Psoas muscle (tissue), 8 donors: ENCODE data around the gene RAD23B. TPM values are rescaled to one million over a fixed set of nuclear protein-coding genes. Genes with fewer than 3 reads are reported as not detected.

Experiments used
- ATAC-seq, 4 donors: fragments of 200-7000 bp; cut with Tn5 transposase; one replicate each; pipeline ENCODE4 v1.9.1; 2020; ENCODE audit warnings: moderate library complexity in 3 of 4, mild to moderate bottlenecking in 2 of 4
- DNase-seq, 2 donors: peaks; one replicate each; pipeline ENCODE4 v3.0.0-alpha.2; 2020
- H3K27ac ChIP-seq: fragments of 200-600 bp; one replicate; pipeline ENCODE4 v1.8.0; 2022
- H3K27me3 ChIP-seq, 3 donors: fragments of 200-600 bp in 1 of 3; one replicate each; pipeline versions ENCODE4 v1.6.1 to v1.8.0; 2013 to 2022; ENCODE audit warnings: low read length in 2 of 3, mild to moderate bottlenecking in 2 of 3, moderate library complexity in 1 of 3; ENCODE audit not compliant: insufficient read depth in 3 of 3
- H3K36me3 ChIP-seq, 2 donors: fragments of 200-600 bp in 1 of 2; one replicate each; pipeline versions ENCODE4 v1.6.1 to v1.8.0; 2013 to 2022; ENCODE audit warnings: low read depth in 1 of 2, mild to moderate bottlenecking in 1 of 2, moderate library complexity in 1 of 2; ENCODE audit not compliant: insufficient read depth in 1 of 2
- H3K4me1 ChIP-seq: fragments of 200-600 bp; one replicate; pipeline ENCODE4 v1.8.0; 2022
- H3K4me3 ChIP-seq: fragments of 200-600 bp; one replicate; pipeline ENCODE4 v1.8.0; 2022; ENCODE audit warnings: mild to moderate bottlenecking
- H3K9me3 ChIP-seq: fragments of 200-600 bp; one replicate; pipeline ENCODE4 v1.8.0; 2022
- WGBS, 3 donors: extraction: QIAGEN DNeasy Blood & Tissue Kit; methylation state at CpG; one replicate each; pipeline versions ENCODE4 v1.1.6 to v1.1.7; 2013; 5-methylcytosine and 5-hydroxymethylcytosine counted together
- intact Hi-C, 2 donors: fragments of 100-400 bp; cut with DNase I; formaldehyde crosslinking; loops; one replicate each; pipeline versions ENCODE4 v1.11.0 to v1.14.2; 2022
- polyA plus RNA-seq, 3 donors: library from polyadenylated mRNA; stranded (reverse); fragments of 200-250 nt; gene quantifications; one replicate each; pipeline ENCODE4 v1.2.3, GENCODE V29; 2013
- total RNA-seq, 4 donors: library from RNA; stranded (reverse); fragmentation: NEBNext Ultra II Directional in 2 of 4; extraction: Animal tissue kit (Norgen Biotek cat#: 25700) in 2 of 4; gene quantifications; one replicate each; pipeline versions ENCODE4 v1.2.1 to v1.2.4, GENCODE V29; 2021 to 2023
- TF ChIP-seq, protein P1 (sequence below): fragments of 200-600 bp; IDR thresholded peaks from one replicate; pipeline ENCODE4 v1.8.0; 2022; ENCODE audit warnings: antibody characterized with exemption
- donor health status: healthy with polysubstance abuse.
- donor health status: DM: no; HTN: no; CAD: no; lungs with moderate emphysema.
- donor health status: Bipolar disorder and iron deficiency.
- donor health status: healthy.
- donor health status: DM: yes; HTN: yes; CAD: no.
- donor health status: DM: no; HTN: no; CAD: no.
- donor health status: DM: no; HTN: no; CAD: no.
- donor health status: DM: yes; HTN: yes; CAD: no.

RAD23B gene
- total and polyA plus RNA-seq, 7 donors, result 126 to 283 (median 225) TPM

DNA sequence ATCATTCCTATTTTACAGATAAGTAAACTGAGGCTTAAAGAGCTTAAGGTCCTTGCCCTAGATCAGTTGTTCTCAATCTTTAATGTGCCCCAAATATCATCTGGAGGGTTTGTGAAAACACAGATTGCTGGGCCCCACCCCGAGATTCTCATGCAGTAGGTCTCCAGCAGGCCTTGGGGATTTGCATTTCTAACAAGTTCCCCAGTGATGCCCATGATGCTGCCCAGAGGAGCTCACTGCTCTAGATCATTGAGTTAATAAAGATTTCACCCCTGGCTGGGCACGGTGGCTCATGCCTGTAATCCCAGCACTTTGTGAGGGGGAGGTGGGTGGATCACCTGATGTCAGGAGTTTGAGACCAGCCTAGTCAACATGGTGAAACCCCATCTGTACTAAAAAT is 42.8 kb upstream of the RAD23B start:
- ATAC-seq, result peak in 1 of 4 donors; percentile 12
- H3K4me1 ChIP-seq, result peaks cover 7% of the 10 kb centered on the region
- DNase-seq, result no peak
- H3K36me3 ChIP-seq, result no peaks in the 10 kb centered on the region
- H3K27ac ChIP-seq, result no peak overlapping the region
- TF ChIP-seq, protein P1, sequence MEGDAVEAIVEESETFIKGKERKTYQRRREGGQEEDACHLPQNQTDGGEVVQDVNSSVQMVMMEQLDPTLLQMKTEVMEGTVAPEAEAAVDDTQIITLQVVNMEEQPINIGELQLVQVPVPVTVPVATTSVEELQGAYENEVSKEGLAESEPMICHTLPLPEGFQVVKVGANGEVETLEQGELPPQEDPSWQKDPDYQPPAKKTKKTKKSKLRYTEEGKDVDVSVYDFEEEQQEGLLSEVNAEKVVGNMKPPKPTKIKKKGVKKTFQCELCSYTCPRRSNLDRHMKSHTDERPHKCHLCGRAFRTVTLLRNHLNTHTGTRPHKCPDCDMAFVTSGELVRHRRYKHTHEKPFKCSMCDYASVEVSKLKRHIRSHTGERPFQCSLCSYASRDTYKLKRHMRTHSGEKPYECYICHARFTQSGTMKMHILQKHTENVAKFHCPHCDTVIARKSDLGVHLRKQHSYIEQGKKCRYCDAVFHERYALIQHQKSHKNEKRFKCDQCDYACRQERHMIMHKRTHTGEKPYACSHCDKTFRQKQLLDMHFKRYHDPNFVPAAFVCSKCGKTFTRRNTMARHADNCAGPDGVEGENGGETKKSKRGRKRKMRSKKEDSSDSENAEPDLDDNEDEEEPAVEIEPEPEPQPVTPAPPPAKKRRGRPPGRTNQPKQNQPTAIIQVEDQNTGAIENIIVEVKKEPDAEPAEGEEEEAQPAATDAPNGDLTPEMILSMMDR, result no peak
- H3K9me3 ChIP-seq, result no peaks in the 10 kb centered on the region
- intact Hi-C loops, result no loop called here
- H3K4me3 ChIP-seq, result no peak overlapping the region
- peaks cover 0 to 2% (median 0%) of the 10 kb centered on the region in 3 donors for H3K27me3 ChIP-seq
- WGBS, 3 donors, result 78 to 90% (median 83%) methylated on average over 2 of the region's 2 CpGs

DNA sequence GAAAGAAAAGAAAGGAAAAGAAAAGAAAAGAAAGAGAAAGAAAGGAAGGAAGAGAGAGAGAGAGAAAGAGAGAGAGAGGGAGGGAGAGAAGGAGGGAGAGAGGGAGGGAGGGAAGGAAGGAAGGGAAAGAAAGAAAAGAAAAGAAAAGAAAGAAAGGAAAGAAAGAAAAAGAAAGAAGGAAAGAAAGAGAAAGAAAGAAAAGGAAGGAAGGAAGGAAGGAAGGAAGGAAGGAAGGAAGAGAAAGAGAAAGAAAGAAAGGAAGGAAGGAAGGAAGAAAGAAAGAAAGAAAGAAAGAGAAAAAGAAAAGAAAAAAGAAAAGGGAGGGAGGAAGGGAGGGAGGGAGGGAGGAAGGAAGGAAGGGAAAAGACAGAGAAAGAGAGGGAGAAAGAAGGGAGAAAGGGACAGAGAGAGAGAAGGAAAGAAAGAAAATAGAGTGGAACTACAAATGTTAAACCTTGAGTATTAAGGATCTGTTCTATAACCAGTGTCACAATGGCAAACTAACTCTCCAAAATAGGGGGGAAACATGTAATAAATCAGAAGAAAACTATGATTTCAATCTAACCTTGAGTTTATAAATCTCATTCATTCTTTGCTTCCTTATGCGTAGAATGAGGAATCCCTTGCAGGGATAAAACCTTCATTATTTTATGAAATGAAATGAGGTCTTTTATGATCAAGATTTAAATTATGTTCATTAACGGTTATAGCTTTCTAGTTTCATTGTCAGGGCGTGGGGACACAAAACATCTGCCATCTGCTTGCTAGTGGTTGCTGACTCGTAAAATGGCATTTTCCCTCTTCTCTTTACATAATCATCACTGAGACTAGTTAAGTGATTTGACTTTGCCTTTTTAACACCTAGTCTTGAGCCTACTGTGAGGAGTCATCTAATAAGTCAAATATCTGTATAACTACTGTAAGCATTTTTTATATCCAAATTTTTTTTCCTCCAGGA is 40.7 kb upstream of the RAD23B start:
- no peak for ATAC-seq
- 75 to 89% (median 89%) methylated on average over 4 of the region's 4 CpGs for WGBS, 3 donors
- intact Hi-C loops, result no loop called here

DNA sequence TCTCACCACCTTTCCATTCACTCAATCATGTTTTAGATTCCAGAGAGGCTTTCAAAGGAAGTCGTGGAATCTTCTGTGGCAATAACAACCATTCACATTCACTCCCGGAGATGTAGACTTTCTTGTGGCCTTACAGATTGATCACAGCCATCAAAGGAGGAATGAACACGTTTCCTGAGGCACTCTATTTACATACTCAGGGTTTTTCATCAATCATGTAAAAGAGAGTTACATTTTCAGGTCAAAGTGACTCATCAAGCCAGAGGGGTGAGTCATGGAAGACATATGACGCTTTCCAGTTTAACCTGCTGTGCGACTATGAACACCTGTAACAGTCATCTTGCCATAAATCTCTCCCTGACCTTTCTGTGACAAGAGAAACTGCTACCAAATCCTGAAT is 39.3 kb upstream of the RAD23B start:
- H3K9me3 ChIP-seq, result no peaks in the 10 kb centered on the region
- 37 to 50% (median 49%) methylated on average over 5 of the region's 5 CpGs for WGBS, 3 donors
- DNase-seq (no peak), ATAC-seq (peak in 3 of 4 donors; percentile 54 to 67 (median 61))
- TF ChIP-seq, protein P1, result no peak
- peaks cover 14% of the 10 kb centered on the region for H3K4me1 ChIP-seq
- H3K27me3 ChIP-seq, result peaks cover 0 to 2% (median 0%) of the 10 kb centered on the region in 3 donors
- H3K36me3 ChIP-seq, result no peaks in the 10 kb centered on the region
- intact Hi-C loops, result no loop called here
- H3K27ac ChIP-seq, result no peak overlapping the region
- no peak overlapping the region for H3K4me3 ChIP-seq

More for the DNA sequence above, 40.7 kb upstream of the RAD23B start:
- Histone ChIP-seq H3K9me3 (no peaks in the 10 kb centered on the region), H3K27ac (no peak overlapping the region), H3K36me3 (no peaks in the 10 kb centered on the region), H3K4me3 (no peak overlapping the region), H3K27me3 (peaks cover 0 to 2% (median 0%) of the 10 kb centered on the region in 3 donors), H3K4me1 (peaks cover 7% of the 10 kb centered on the region)
- no peak for DNase-seq
- TF ChIP-seq, protein P1, result no peak

DNA sequence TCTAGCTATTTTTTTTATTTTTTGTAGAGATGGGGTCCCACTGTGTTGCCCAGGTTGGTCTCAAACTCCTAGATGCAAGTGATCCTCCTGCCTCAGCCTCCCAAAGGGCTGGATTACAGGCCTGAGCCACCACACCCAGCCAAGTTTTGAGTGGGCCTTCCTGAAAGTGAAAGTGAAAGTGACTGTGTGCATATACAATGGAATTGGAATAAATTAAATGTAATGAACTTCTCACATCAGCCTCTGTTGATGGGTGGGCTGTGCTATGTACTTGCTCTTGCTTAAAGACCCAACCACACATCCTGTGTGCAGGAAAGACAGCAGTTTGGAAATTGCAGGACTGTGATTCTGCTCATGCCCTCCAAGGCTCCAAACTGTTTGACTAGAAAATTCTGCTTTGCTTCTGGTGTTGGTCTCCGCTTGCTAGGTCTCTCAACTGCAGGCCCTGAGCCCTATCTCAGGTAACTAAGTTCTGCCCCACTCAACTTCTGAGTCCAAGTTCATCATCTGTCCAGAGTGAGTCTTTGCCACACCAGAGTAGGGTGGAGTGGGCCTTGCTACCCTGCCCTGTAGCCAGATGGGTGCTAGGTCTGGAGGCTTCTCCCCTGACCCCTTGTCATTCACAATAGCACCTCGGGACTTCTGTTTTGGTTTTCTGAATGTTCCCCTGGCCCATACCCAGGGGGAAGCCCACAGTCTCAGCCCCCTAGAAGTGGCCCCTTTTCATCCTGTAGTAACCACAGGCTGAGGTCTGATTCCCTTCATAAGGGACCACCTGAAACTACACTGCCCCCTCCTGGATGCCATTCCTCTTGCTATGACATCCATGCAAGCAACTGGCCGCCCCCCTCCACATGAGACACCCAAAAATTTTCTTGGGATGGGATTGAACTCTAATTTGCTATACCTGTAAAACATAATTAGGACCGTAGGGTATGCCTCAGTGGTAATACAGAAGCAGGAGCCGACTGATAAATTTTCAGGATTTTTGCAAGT is 36.5 kb upstream of the RAD23B start:
- WGBS, 3 donors, result 92 to 94% (median 93%) methylated on average over 5 of the region's 5 CpGs
- intact Hi-C loops, result no loop called here
- Histone ChIP-seq H3K9me3 (no peaks in the 10 kb centered on the region), H3K4me1 (peaks cover 24% of the 10 kb centered on the region), H3K4me3 (no peak overlapping the region), H3K27me3 (no peaks in the 10 kb centered on the region), H3K27ac (no peak overlapping the region), H3K36me3 (no peaks in the 10 kb centered on the region)
- no peak for DNase-seq
- TF ChIP-seq, protein P1, result no peak
- no peak for ATAC-seq
